Prostate gland (tissue), 2 donors: ENCODE results near the gene PTK6. TPM values are rescaled to one million over a fixed set of nuclear protein-coding genes. Genes with fewer than 3 reads are reported as not detected.

Experiments
- DNase-seq: peaks from one replicate; pipeline ENCODE4 v3.0.0-alpha.2; 2019; ENCODE audit warnings: low spot score
- H3K27ac ChIP-seq, 2 donors: fragments of 200-600 bp; sonication (generic); 2 replicates each; pipeline ENCODE4 v1.5.1; 2017 to 2019
- H3K27me3 ChIP-seq: fragments of 200-600 bp; sonication (generic); replicated peaks from 2 replicates; pipeline ENCODE4 v1.5.1; 2019; ENCODE audit not compliant: insufficient read depth
- H3K36me3 ChIP-seq, 2 donors: fragments of 200-600 bp; sonication (generic); 1 replicate in 1 of 2; 2 replicates in 1 of 2; pipeline versions ENCODE4 v1.5.1 to v1.8.1; 2017 to 2019
- H3K4me1 ChIP-seq: fragments of 200-600 bp; sonication (generic); replicated peaks from 2 replicates; pipeline ENCODE4 v1.5.1; 2019
- H3K4me3 ChIP-seq, 2 donors: fragments of 200-600 bp; sonication (generic); 2 replicates each; pipeline ENCODE4 v1.5.1; 2017 to 2019
- H3K9me3 ChIP-seq: fragments of 200-600 bp; sonication (generic); 2 replicates; pipeline ENCODE4 v1.5.1; 2017
- CTCF ChIP-seq, 4 experiments: fragments of 200-600 bp in 2 of 4; fragments of 450-650 bp in 2 of 4; sonication (generic) in 2 of 4; IDR thresholded peaks; 1 replicate in 3 of 4; 2 replicates in 1 of 4; pipeline ENCODE4 v1.5.1; 2016 to 2019; ENCODE audit warnings: antibody characterized with exemption in 4 of 4, mild to moderate bottlenecking in 2 of 4, moderate library complexity in 2 of 4
- POLR2A ChIP-seq: fragments of 450-650 bp; IDR thresholded peaks from one replicate; pipeline ENCODE4 v1.6.1; 2016; ENCODE audit warnings: antibody characterized with exemption, mild to moderate bottlenecking
- POLR2AphosphoS5 ChIP-seq: sonication (generic); formaldehyde crosslinking; IDR thresholded peaks from one replicate; pipeline ENCODE4 v1.6.1; 2017; ENCODE audit warnings: antibody characterized with exemption
- WGBS: methylation state at CpG from one replicate; pipeline ENCODE4 v1.1.5; 2018; 5-methylcytosine and 5-hydroxymethylcytosine counted together
- intact Hi-C: fragments of 100-400 bp; cut with DNase I; formaldehyde crosslinking; loops from one replicate; pipeline ENCODE4 v1.14.2; 2022
- total RNA-seq, 2 donors: library from RNA; depleted of rRNA; stranded (reverse); fragments of >200 nt; gene quantifications; one replicate each; pipeline ENCODE4 v1.1.0, GENCODE V29; 2016

Gene PTK6
- total RNA-seq, 2 donors from 2014 or later, result 0.77 to 1.1 TPM

GRCh38 chr20:63529180-63529860 is 7.9 kb downstream of the PTK6 start:
- no peak for DNase-seq
- H3K4me1 ChIP-seq, result no peaks in the 10 kb centered on the region
- intact Hi-C loops, result no loop called here
- H3K27ac ChIP-seq, result no peak overlapping the region
- WGBS, result 77% methylated on average over 16 of the region's 27 CpGs
- no peaks in the 10 kb centered on the region for H3K9me3 ChIP-seq
- no peak for TF ChIP-seq CTCF (IDR thresholded peaks at IDR 0.05)
- no peak for TF ChIP-seq POLR2AphosphoS5
- no peak for TF ChIP-seq POLR2A
- no peaks in the 10 kb centered on the region for H3K36me3 ChIP-seq
- no peaks in the 10 kb centered on the region for H3K27me3 ChIP-seq
- H3K4me3 ChIP-seq, result no peak overlapping the region

DNA sequence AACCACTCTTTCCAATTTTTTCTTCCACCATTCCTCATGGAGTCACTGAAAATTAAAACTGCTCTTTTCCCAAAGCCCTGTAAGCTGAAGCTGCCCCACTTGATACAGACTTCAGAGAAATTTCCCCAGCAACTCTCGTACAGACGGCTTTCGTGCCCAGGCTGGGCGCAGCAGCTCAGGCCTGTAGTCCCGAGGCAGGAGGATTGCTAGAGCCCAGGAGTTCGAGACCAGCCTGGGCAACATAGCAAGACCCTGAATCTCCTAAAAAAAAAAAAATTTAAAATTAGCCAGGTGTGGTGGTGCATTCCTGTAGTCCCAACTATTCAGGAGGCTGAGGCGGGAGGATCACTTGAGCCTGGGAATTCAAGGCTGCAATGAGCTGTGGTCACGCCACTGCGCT is 10.0 kb downstream of the PTK6 start:
- Histone ChIP-seq H3K27me3 (no peaks in the 10 kb centered on the region), H3K4me3 (no peak overlapping the region), H3K27ac (no peak overlapping the region), H3K9me3 (no peaks in the 10 kb centered on the region), H3K36me3 (no peaks in the 10 kb centered on the region), H3K4me1 (peaks cover 4% of the 10 kb centered on the region)
- intact Hi-C loops, result no loop called here
- 84% methylated on average over 9 of the region's 9 CpGs for WGBS
- TF ChIP-seq CTCF (IDR thresholded peaks at IDR 0.05), result no peak
- TF ChIP-seq POLR2AphosphoS5, result no peak
- no peak for TF ChIP-seq POLR2A
- DNase-seq, result no peak

DNA sequence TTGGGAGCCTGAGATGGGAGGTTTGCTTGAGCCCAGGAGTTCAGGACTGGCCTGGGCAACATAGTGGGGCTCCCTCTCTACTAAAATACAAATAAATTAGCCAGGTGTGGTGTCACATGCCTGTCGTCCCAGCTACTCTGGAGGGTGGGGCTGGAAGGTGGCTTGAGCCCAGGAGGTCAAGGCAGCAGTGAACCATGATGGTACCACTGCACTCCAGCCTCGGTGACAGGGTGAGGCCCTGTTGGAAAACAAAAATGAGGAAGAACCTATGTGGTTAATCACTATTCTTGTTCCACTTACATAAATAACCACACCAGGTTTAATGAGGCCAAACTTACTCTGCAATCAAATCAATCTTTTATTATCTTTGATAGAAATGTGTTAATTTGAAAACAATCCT is 11.2 kb downstream of the PTK6 start:
- no peaks in the 10 kb centered on the region for H3K9me3 ChIP-seq
- DNase-seq, result no peak
- TF ChIP-seq CTCF (IDR thresholded peaks at IDR 0.05) (no peak), POLR2AphosphoS5 (no peak), POLR2A (no peak)
- no peaks in the 10 kb centered on the region for H3K36me3 ChIP-seq
- peaks cover 10% of the 10 kb centered on the region for H3K4me1 ChIP-seq
- H3K27ac ChIP-seq, result no peak overlapping the region
- 22% methylated on average over 2 of the region's 2 CpGs for WGBS
- no peaks in the 10 kb centered on the region for H3K27me3 ChIP-seq
- intact Hi-C loops, result no loop called here
- no peak overlapping the region for H3K4me3 ChIP-seq

DNA sequence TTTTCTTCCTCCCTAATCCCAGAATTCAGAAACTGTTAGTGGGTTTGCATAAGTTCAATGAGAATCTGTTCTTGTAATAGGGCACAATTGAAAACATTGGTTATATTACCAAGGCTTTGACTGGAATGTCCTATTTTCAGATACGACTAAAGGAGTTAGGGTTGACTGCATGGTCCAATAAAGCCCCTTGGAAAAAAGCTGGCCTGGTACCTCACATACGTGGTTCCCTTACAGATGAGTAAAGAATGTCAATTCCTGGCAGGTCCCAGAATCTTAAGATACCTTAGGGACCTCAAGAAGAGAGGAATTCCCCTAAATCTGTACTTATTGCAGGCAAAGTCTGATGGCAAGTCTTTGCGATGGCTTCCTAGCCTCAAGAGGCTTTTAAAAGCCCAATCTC is 12.0 kb downstream of the PTK6 start:
- no peak for DNase-seq
- H3K36me3 ChIP-seq, result no peaks in the 10 kb centered on the region
- intact Hi-C loops, result no loop called here
- no peak overlapping the region for H3K4me3 ChIP-seq
- WGBS, result 48% methylated on average over 3 of the region's 3 CpGs
- H3K27me3 ChIP-seq, result no peaks in the 10 kb centered on the region
- no peaks in the 10 kb centered on the region for H3K9me3 ChIP-seq
- peaks cover 10% of the 10 kb centered on the region for H3K4me1 ChIP-seq
- no peak for TF ChIP-seq POLR2AphosphoS5
- TF ChIP-seq POLR2A, result no peak
- no peak for TF ChIP-seq CTCF (IDR thresholded peaks at IDR 0.05)
- H3K27ac ChIP-seq, result no peak overlapping the region

DNA sequence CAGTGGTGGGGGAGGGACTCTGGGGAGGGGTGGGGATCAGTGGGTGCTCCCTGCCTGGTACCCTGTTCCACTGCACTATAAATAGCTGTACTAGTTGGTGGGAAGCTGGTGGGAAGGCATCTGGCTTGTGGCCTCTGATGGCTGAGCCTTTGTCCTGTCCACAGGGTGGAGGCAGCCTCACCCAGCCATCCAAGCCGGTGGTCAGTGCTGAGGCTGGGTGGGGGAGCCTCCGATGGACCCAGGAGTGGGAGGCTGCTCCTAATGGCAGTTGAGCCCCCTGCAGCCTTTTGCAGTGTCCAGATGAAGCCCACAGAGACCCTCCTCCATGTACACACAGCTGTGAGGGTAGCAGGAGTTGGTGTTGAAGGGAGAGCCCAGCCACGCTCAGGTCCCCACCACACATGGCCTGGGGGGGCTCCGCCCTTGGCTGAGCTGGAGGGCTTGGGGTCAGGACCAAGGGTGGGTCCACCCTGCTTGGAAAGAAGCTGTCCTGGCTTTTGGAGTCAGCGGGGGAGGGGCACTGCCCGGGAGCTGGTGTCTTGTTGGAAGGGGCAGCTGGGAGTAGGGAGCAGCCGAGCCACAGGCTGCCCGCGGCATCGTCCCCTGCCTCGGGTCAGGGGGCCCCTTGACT is 14.1 kb downstream of the PTK6 start:
- Histone ChIP-seq H3K27ac (no peak overlapping the region), H3K9me3 (no peaks in the 10 kb centered on the region), H3K27me3 (no peaks in the 10 kb centered on the region), H3K4me1 (peaks cover 10% of the 10 kb centered on the region), H3K36me3 (no peaks in the 10 kb centered on the region), H3K4me3 (no peak overlapping the region)
- DNase-seq, result no peak
- TF ChIP-seq POLR2AphosphoS5, result no peak
- TF ChIP-seq POLR2A, result no peak
- no peak for TF ChIP-seq CTCF (IDR thresholded peaks at IDR 0.05)
- WGBS, result 100% methylated on average over 7 of the region's 11 CpGs
- intact Hi-C loops, result no loop called here
